ENCODE measurements around the gene WWOX. TPM values are rescaled to one million over a fixed set of nuclear protein-coding genes. Genes with fewer than 3 reads are reported as not detected.

WWOX gene
- total and polyA plus RNA-seq, 2 of the 4 experiments (the other 2 are of a cell fraction): 2.7 to 5.4 TPM

DNA sequence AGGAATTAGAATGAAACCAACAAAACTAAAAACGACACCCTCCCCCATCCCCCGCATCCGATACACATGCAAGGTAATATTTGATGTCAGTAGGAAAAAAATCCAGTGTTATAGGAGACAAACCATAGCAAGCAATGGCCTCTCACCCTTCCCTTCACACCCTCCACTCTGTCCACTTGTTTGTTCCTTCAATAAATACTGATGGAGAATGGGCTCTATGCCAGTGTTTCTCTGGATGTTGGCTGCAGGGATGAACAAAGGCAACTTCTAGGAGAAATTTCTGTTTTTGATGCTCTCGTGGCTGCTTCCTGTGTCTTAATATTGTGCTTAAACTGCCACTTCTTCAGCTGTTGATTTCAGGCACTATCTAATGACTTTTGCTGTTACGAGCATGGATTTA is 98.8 kb downstream of the WWOX start:
- in situ Hi-C loops (cut with MboI; ENCODE audit: low sequenced_read_pairs) (no loop called here), dilution Hi-C loops (cut with HindIII; ENCODE audit: low sequenced_read_pairs, unreplicated experiment) (no loop called here), intact Hi-C loops (cut with micrococcal nuclease) (no loop called here)
- Histone ChIP-seq H2AFZ (replicated peaks; ENCODE audit: low read length, poor library complexity) (no peak overlapping the region), H3K27me3 (ENCODE audit: control insufficient read depth, insufficient read depth, low read length) (peaks cover 2% of the 10 kb centered on the region; the same call in 1 of the 2 replicates), H3K9ac (ENCODE audit: low read depth, low read length) (no peak overlapping the region), H3K4ac (ENCODE audit: low read depth, low read length) (no peak overlapping the region), H2BK20ac (ENCODE audit: low read depth, low read length) (no peak overlapping the region), H4K91ac (ENCODE audit: insufficient read depth, low read depth, low read length) (no peak overlapping the region), H2AK9ac (replicated peaks; ENCODE audit: low read depth, low read length, poor library complexity) (no peak overlapping the region), H3K79me1 (ENCODE audit: low read depth in 1 of 2, low read length in 2 of 2) (no peaks in the 10 kb centered on the region), H3K14ac (replicated peaks; ENCODE audit: low read depth, low read length) (no peak overlapping the region), H3K18ac (ENCODE audit: low read depth, low read length) (no peak overlapping the region), H3K9me3 (ENCODE audit: control insufficient read depth, insufficient read depth, low read length) (peaks cover 2% of the 10 kb centered on the region; the same call in 1 of the 2 replicates), H2AK5ac (ENCODE audit: low read depth, low read length) (no peak overlapping the region), H3K4me1 (ENCODE audit: control insufficient read depth, insufficient read depth, low read length) (no peaks in the 10 kb centered on the region), H2BK120ac (ENCODE audit: low read depth, low read length) (no peak overlapping the region), H3K23ac (ENCODE audit: low read depth, low read length) (no peak overlapping the region), H3K4me2 (ENCODE audit: low read depth, low read length) (no peak overlapping the region), H3K36me3 (ENCODE audit: control insufficient read depth, insufficient read depth, low read length) (no peaks in the 10 kb centered on the region), H2BK15ac (ENCODE audit: low read depth, low read length) (no peak overlapping the region), H3K9me1 (ENCODE audit: insufficient read depth, low read length) (no peaks in the 10 kb centered on the region), H3K4me3 (ENCODE audit: insufficient read depth, low read depth, low read length) (no peak overlapping the region), H4K8ac (ENCODE audit: low read depth in 2 of 2, low read length in 2 of 2) (no peak overlapping the region), H2BK5ac (ENCODE audit: low read depth, low read length, poor library complexity, severe bottlenecking) (no peak overlapping the region), H3K27ac (ENCODE audit: insufficient read depth, low read length) (no peak overlapping the region), H4K20me1 (ENCODE audit: insufficient read depth, low read length) (no peaks in the 10 kb centered on the region), H4K5ac (ENCODE audit: low read depth, low read length) (no peak overlapping the region), H3K56ac (ENCODE audit: extremely low read depth, insufficient read depth, low read length) (no peak overlapping the region)
- BruUV-seq (replicated peaks): no TSS peak
- POLR2A ChIA-PET (ENCODE audit: unreplicated experiment): no interaction called here
- no peak for ATAC-seq (ENCODE audit: low read depth)
- no CpG with 5 or more reads among the region's 5 CpGs for WGBS, 2 experiments (ENCODE audit: extremely low coverage in 2 of 2, insufficient read length in 1 of 2)
- TF ChIP-seq FOS (IDR thresholded peaks at IDR 0.05; ENCODE audit: low read depth, low read length) (no peak), POLR2A (IDR thresholded peaks at IDR 0.05; ENCODE audit: low read depth, low read length) (no peak), MXI1 (IDR thresholded peaks at IDR 0.05; ENCODE audit: borderline replicate concordance, low read depth, low read length) (no peak), RCOR1 (IDR thresholded peaks at IDR 0.05; ENCODE audit: insufficient replicate concordance, low read length) (no peak), SMC3 (IDR thresholded peaks at IDR 0.05; ENCODE audit: low read depth, low read length) (no peak), BHLHE40 (IDR thresholded peaks at IDR 0.05; ENCODE audit: low read depth, low read length) (no peak)
- TF ChIP-seq, protein P1, sequence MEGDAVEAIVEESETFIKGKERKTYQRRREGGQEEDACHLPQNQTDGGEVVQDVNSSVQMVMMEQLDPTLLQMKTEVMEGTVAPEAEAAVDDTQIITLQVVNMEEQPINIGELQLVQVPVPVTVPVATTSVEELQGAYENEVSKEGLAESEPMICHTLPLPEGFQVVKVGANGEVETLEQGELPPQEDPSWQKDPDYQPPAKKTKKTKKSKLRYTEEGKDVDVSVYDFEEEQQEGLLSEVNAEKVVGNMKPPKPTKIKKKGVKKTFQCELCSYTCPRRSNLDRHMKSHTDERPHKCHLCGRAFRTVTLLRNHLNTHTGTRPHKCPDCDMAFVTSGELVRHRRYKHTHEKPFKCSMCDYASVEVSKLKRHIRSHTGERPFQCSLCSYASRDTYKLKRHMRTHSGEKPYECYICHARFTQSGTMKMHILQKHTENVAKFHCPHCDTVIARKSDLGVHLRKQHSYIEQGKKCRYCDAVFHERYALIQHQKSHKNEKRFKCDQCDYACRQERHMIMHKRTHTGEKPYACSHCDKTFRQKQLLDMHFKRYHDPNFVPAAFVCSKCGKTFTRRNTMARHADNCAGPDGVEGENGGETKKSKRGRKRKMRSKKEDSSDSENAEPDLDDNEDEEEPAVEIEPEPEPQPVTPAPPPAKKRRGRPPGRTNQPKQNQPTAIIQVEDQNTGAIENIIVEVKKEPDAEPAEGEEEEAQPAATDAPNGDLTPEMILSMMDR (conservative IDR thresholded peaks at IDR 0.05; ENCODE audit: low read depth, low read length): no peak
- CTCF ChIA-PET: no interaction called here
- no peak for DNase-seq
